Endothelial cell of umbilical vein (primary cell): Measurements from ENCODE around the gene DOCK7. TPM values are rescaled to one million over a fixed set of nuclear protein-coding genes. Genes with fewer than 3 reads are reported as not detected.
"Not testable (repeated sequence)": the region's sequence is repeated elsewhere in the genome, so short reads cannot be mapped to it uniquely, and the experiment has no call there.

Experiments used
- BruUV-seq: library from RNA; stranded (reverse); fragments of 400-500 nt; replicated peaks from 2 replicates; lab custom pipeline; 2021; lab: Mats Ljungman, UMichigan
- CTCF ChIA-PET: fragments of 300-600, 350-600 bp; sonication (Branson Sonifier 250); formaldehyde crosslinking; loops from one replicate; lab custom pipeline; 2021; ENCODE audit warnings: antibody characterized with exemption, inconsistent platforms; lab: Charles Lee
- POLR2A ChIA-PET: fragments of 300-600, 350-600 bp; sonication (Branson Sonifier 250); formaldehyde crosslinking; loops from one replicate; lab custom pipeline; 2021; ENCODE audit warnings: antibody characterized with exemption, inconsistent platforms; lab: Charles Lee
- DNase-seq: peaks from one replicate; pipeline ENCODE4 v3.0.0-alpha.2; 2011; ENCODE audit warnings: low read depth, low spot score
- FAIRE-seq: peaks from 2 replicates; lab custom pipeline; 2011; peaks lifted over from hg19 to GRCh38; lab: Jason Lieb, UNC
- H2AFZ ChIP-seq: 2 replicates; pipeline ENCODE4 v1.6.0; 2012; ENCODE audit warnings: low read depth, low read length, control low read depth, inconsistent platforms
- H3K27ac ChIP-seq: 2 replicates; pipeline ENCODE4 v1.5.1; 2011; ENCODE audit warnings: low read depth, mild to moderate bottlenecking, control low read depth, low read length, moderate library complexity; ENCODE audit not compliant: insufficient read depth
- H3K27me3 ChIP-seq, 2 experiments: 2 replicates each; pipeline versions ENCODE4 v1.6.0 to v1.6.1; 2011; ENCODE audit warnings: low read length in 2 of 2, mixed read lengths in 1 of 2; ENCODE audit not compliant: control insufficient read depth in 2 of 2, insufficient read depth in 2 of 2
- H3K36me3 ChIP-seq, 2 experiments: 2 replicates in 1 of 2; 3 replicates in 1 of 2; pipeline ENCODE4 v1.5.1; 2011; ENCODE audit warnings: low read length in 2 of 2, mild to moderate bottlenecking in 1 of 2, moderate library complexity in 1 of 2; ENCODE audit not compliant: control insufficient read depth in 2 of 2, insufficient read depth in 2 of 2; ENCODE audit errors: extremely low read depth in 1 of 2
- H3K4me1 ChIP-seq: 3 replicates; pipeline ENCODE4 v1.5.1; 2011; ENCODE audit warnings: mild to moderate bottlenecking, low read length; ENCODE audit not compliant: control insufficient read depth, insufficient read depth; ENCODE audit errors: extremely low read depth
- H3K4me2 ChIP-seq: 2 replicates; pipeline ENCODE4 v1.6.1; 2011; ENCODE audit warnings: low read length, control low read depth, mixed read lengths; ENCODE audit not compliant: insufficient read depth
- H3K4me3 ChIP-seq, 3 experiments: fragments of 200-600 bp in 1 of 3; sonication (generic), shearing (Covaris generic) in 1 of 3; replicated peaks in 1 of 3; 2 replicates each; pipeline ENCODE4 v1.5.1; 2011 to 2016; ENCODE audit warnings: control low read depth in 3 of 3, low read length in 3 of 3, mild to moderate bottlenecking in 2 of 3, inconsistent platforms in 1 of 3, low read depth in 1 of 3, moderate library complexity in 1 of 3; ENCODE audit not compliant: insufficient read depth in 1 of 3
- H3K79me2 ChIP-seq: 2 replicates; pipeline ENCODE4 v1.6.0; 2012; ENCODE audit warnings: low read length, inconsistent platforms; ENCODE audit not compliant: control insufficient read depth, insufficient read depth
- H3K9ac ChIP-seq: replicated peaks from 2 replicates; pipeline ENCODE3; 2011; ENCODE audit warnings: low read length, control low read depth; ENCODE audit not compliant: insufficient read depth; ENCODE audit errors: extremely low read depth
- H3K9me1 ChIP-seq: replicated peaks from 3 replicates; pipeline ENCODE4 v1.6.0; 2011; ENCODE audit warnings: mild to moderate bottlenecking, low read length; ENCODE audit not compliant: control insufficient read depth, insufficient read depth; ENCODE audit errors: extremely low read depth
- H3K9me3 ChIP-seq: replicated peaks from 2 replicates; pipeline ENCODE4 v1.5.1; 2012; ENCODE audit warnings: low read length, inconsistent platforms; ENCODE audit not compliant: control insufficient read depth, insufficient read depth
- H4K20me1 ChIP-seq: replicated peaks from 2 replicates; pipeline ENCODE3; 2011; ENCODE audit warnings: mild to moderate bottlenecking, low read length; ENCODE audit not compliant: control insufficient read depth, insufficient read depth; ENCODE audit errors: extremely low read depth
- EZH2 ChIP-seq: IDR thresholded peaks from 2 replicates; pipeline ENCODE4 v1.6.1; 2012; ENCODE audit warnings: borderline replicate concordance, low read depth, mild to moderate bottlenecking, moderate library complexity, low read length, inconsistent platforms; ENCODE audit not compliant: severe bottlenecking
- FOS ChIP-seq: IDR thresholded peaks from 2 replicates; pipeline ENCODE4 v1.6.1; 2011; ENCODE audit warnings: mild to moderate bottlenecking, low read length, moderate library complexity, borderline replicate concordance; ENCODE audit not compliant: insufficient read depth
- GATA2 ChIP-seq: IDR thresholded peaks from 2 replicates; pipeline ENCODE4 v1.7.0; 2011; ENCODE audit warnings: low read depth, mild to moderate bottlenecking, moderate library complexity, mixed read lengths, low read length; ENCODE audit not compliant: insufficient read length, insufficient read depth
- JUN ChIP-seq: IDR thresholded peaks from 2 replicates; pipeline ENCODE4 v1.6.1; 2011; ENCODE audit warnings: borderline replicate concordance, low read depth; ENCODE audit not compliant: insufficient read length, insufficient read depth
- MYC ChIP-seq: IDR thresholded peaks from one replicate; pipeline ENCODE4 v1.6.1; 2011; ENCODE audit warnings: mild to moderate bottlenecking, low read depth, low read length
- POLR2A ChIP-seq: IDR thresholded peaks from 2 replicates; pipeline ENCODE4 v1.6.1; 2012; ENCODE audit warnings: low read depth, mild to moderate bottlenecking, control low read depth, low read length
- POLR2AphosphoS5 ChIP-seq: IDR thresholded peaks from 2 replicates; pipeline ENCODE4 v1.6.1; 2012; ENCODE audit warnings: low read depth, mild to moderate bottlenecking, control low read depth, low read length, moderate library complexity; ENCODE audit not compliant: insufficient read depth
- dilution Hi-C: fragments of 300-500 bp; cut with MboI; formaldehyde crosslinking; loops from one replicate; pipeline ENCODE4 v1.15.0; 2019; ENCODE audit warnings: low sequenced_read_pairs; ENCODE audit not compliant: extremely low pct_ligation_motif_present
- intact Hi-C: fragments of 100-400 bp; cut with micrococcal nuclease; formaldehyde crosslinking; loops from one replicate; pipeline ENCODE4 v1.10.0; 2022
- polyA plus RNA-seq, 4 experiments: library from polyadenylated mRNA; depleted of rRNA in 3 of 4; stranded (reverse) in 3 of 4; unstranded in 1 of 4; fragments of >200 nt; gene quantifications; 2 replicates each; pipeline versions ENCODE4 v1.2.1 to v1.2.3, GENCODE V29; 2011 to 2012; ENCODE audit warnings: missing spikeins in 1 of 4
- total RNA-seq: library from RNA; stranded (reverse); gene quantifications from 2 replicates; pipeline ENCODE4 v1.2.3, GENCODE V29; 2021
- TF ChIP-seq, protein P1 (sequence below), 2 donors: IDR thresholded peaks; 1 replicate in 1 of 2; 2 replicates in 1 of 2; pipeline ENCODE4 v1.5.1; 2011; ENCODE audit warnings: low read length in 2 of 2, mild to moderate bottlenecking in 2 of 2, moderate library complexity in 2 of 2, control low read depth in 1 of 2, inconsistent platforms in 1 of 2, low read depth in 1 of 2; ENCODE audit not compliant: insufficient read depth in 1 of 2; ENCODE audit errors: extremely low read depth in 1 of 2
- TF ChIP-seq, protein P2 (sequence below): IDR thresholded peaks from 2 replicates; pipeline ENCODE4 v1.6.1; 2011; ENCODE audit not compliant: insufficient read depth, insufficient read length

Gene DOCK7
- total and polyA plus RNA-seq, 2 donors (not counting 3 experiments of a cell fraction or from before 2014, with no cell fraction given) = 9.4 to 31.9 TPM

DNA sequence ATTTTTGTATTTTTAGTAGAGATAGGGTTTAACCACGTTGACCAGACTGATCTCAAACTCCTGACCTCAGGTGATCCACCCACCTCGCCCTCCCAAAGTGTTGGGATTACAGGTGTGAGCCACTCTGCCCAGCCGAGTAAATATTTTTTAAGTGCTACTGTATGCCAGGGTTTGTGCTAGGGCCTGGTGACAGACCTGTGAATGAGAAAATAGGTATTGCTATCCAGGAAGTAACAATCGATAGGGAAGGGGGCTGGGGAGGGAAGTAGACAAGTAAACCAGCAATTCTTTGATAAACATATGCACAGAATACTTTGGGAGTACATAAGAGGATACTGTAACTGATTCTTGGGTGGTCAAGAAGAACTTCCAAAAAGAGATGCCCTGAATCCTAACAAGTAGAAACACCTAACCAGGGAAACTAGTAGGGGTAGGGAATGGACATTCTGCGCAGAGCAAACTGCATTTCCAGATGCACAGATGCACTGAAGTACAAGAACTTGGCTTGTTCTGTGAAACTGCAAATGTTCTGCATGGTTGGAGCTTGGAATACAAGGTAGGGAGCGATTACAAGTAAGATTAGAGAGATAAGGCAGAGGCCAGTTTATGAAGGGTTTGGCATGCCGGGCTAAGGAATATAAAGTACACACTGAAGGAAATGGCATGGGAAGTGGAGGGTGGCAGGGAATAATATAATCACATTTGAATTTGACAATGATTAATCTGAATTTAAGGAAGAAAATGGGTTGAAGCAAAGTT is 19.0 kb upstream of the DOCK7 start:
- H4K20me1 ChIP-seq = no peaks in the 10 kb centered on the region
- H3K4me2 ChIP-seq = no peak overlapping the region
- H2AFZ ChIP-seq = no peak overlapping the region
- no peak for DNase-seq
- no peak for TF ChIP-seq FOS
- no peak for TF ChIP-seq JUN
- TF ChIP-seq GATA2 = no peak
- TF ChIP-seq, protein P1, sequence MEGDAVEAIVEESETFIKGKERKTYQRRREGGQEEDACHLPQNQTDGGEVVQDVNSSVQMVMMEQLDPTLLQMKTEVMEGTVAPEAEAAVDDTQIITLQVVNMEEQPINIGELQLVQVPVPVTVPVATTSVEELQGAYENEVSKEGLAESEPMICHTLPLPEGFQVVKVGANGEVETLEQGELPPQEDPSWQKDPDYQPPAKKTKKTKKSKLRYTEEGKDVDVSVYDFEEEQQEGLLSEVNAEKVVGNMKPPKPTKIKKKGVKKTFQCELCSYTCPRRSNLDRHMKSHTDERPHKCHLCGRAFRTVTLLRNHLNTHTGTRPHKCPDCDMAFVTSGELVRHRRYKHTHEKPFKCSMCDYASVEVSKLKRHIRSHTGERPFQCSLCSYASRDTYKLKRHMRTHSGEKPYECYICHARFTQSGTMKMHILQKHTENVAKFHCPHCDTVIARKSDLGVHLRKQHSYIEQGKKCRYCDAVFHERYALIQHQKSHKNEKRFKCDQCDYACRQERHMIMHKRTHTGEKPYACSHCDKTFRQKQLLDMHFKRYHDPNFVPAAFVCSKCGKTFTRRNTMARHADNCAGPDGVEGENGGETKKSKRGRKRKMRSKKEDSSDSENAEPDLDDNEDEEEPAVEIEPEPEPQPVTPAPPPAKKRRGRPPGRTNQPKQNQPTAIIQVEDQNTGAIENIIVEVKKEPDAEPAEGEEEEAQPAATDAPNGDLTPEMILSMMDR (IDR thresholded peaks at IDR 0.05; ENCODE audit: extremely low read depth in 1 of 2, insufficient read depth in 1 of 2, low read depth in 1 of 2, low read length in 2 of 2) = no peak
- TF ChIP-seq, protein P2, sequence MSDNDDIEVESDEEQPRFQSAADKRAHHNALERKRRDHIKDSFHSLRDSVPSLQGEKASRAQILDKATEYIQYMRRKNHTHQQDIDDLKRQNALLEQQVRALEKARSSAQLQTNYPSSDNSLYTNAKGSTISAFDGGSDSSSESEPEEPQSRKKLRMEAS = no peak
- no peak for TF ChIP-seq POLR2AphosphoS5
- TF ChIP-seq POLR2A = no peak
- no peak for TF ChIP-seq EZH2
- TF ChIP-seq MYC = no peak
- ChIA-PET POLR2A (no interaction called here), CTCF (no interaction called here)
- dilution Hi-C loops (no loop called here), intact Hi-C loops (no loop called here)
- no peaks in the 10 kb centered on the region for H3K9me3 ChIP-seq
- no peaks in the 10 kb centered on the region for H3K9me1 ChIP-seq
- no peaks in the 10 kb centered on the region for H3K36me3 ChIP-seq
- BruUV-seq = no TSS peak
- H3K4me1 ChIP-seq = no peaks in the 10 kb centered on the region
- no peak overlapping the region for H3K4me3 ChIP-seq
- no peaks in the 10 kb centered on the region for H3K79me2 ChIP-seq
- no peak overlapping the region for H3K9ac ChIP-seq
- FAIRE-seq = no peak
- no peaks in the 10 kb centered on the region for H3K27me3 ChIP-seq
- no peak overlapping the region for H3K27ac ChIP-seq

DNA sequence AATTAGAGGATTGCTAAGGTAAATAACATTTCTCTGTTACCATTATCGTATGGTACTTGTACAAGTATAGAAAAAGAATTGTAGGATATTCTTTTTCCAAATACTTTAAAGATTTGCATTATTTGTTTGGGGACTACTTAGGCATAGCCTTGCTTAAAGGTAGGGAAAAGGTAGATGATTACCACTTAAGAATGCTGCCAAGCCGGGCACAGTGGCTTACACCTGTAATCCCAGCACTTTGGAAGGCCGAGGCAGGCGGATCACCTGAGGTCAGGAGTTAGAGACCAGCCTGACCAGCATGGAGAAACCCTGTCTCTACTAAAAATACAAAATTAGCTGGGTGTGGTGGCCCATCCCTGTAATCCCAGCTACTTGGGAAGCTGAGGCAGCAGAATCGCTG is 10.0 kb upstream of the DOCK7 start:
- intact Hi-C loops, FAIRE-seq, POLR2A ChIA-PET: not testable (repeated sequence)

More for the DNA sequence above, 10.0 kb upstream of the DOCK7 start:
- CTCF ChIA-PET = interaction anchor here (1.4 kb wide), 1 partner anchor 11 kb away, joined by 4 read pairs; no protein-coding TSS in a partner anchor
- H2AFZ ChIP-seq, H3K27me3 ChIP-seq, H3K9me1 ChIP-seq, dilution Hi-C loops, H3K36me3 ChIP-seq, DNase-seq, H3K9ac ChIP-seq, BruUV-seq, H3K4me2 ChIP-seq, H3K4me1 ChIP-seq, H3K79me2 ChIP-seq, H3K4me3 ChIP-seq, H3K9me3 ChIP-seq, H4K20me1 ChIP-seq, H3K27ac ChIP-seq: not testable (repeated sequence)
